ENCODE results near the gene SIVA1.

Gene SIVA1

DNA sequence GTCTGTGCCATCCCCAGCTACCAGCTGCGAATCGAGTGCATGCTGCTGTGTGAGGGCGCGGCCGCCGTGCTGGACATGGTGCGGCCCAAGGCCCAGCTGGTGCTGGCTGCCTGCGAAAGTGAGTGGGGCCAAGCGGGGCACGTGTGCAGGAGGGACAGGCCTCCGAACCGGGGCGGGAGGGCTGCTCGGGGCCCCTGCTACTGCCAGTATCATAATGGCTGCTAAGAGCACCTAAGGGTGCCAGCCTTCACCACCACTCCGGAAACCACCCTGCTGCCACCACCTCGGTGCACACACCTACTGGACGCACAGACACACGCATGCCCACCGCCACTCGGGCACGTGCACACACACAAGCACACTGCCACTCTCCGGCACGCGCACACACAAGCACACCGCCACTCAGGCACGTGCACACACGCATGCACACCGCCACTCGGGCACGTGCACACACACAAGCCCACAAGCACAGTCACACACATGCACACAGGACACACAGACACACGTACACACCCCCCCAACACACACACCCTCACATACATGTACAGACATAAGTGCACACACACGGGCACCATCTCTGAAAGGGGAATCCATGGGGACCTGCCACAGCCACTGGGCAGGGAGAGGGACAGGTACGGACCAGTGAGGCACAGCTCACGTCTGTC lies 42.7 kb upstream of the SIVA1 start (continued):
- TF ChIP-seq, protein P1, sequence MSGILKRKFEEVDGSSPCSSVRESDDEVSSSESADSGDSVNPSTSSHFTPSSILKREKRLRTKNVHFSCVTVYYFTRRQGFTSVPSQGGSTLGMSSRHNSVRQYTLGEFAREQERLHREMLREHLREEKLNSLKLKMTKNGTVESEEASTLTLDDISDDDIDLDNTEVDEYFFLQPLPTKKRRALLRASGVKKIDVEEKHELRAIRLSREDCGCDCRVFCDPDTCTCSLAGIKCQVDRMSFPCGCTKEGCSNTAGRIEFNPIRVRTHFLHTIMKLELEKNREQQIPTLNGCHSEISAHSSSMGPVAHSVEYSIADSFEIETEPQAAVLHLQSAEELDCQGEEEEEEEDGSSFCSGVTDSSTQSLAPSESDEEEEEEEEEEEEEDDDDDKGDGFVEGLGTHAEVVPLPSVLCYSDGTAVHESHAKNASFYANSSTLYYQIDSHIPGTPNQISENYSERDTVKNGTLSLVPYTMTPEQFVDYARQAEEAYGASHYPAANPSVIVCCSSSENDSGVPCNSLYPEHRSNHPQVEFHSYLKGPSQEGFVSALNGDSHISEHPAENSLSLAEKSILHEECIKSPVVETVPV (CRISPR knock-in tag; IDR thresholded peaks at IDR 0.05): no peak
- TF ChIP-seq ZNF8 (CRISPR knock-in tag; IDR thresholded peaks at IDR 0.05): no peak

DNA sequence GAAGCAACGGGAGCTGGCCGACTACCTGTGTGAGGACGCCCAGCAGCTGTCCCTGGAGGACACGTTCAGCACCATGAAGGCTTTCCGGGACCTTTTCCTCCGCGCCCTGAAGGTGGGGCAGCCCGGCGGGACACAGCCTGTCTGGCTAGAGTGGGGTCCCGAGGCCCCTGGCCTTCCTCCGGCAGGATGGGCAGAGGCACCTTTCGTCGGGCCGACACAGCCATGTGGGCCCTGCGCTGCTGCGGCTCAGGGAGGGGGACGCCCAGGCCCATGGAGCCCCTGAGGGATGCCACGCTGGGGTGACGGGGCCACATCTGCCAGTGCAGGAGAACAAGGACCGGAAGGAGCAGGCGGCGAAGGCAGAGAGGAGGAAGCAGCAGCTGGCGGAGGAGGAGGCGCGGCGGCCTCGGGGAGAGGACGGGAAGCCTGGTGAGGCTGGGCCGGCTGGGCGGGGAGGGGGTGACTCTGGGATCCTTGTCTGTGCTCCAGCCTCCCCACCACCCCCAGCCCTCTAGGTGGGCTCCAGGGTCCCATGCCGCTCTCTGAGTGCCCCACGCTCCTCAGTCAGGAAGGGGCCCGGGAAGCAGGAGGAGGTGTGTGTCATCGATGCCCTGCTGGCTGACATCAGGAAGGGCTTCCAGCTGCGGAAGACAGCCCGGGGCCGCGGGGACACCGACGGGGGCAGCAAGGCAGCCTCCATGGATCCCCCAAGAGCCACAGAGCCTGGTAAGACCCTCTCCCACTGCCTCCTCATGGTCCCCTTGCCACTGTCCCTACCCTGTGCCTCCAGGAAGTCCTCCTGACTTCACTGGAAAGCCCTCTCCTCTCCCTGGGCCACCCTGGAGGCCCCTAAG lies 39.8 kb upstream of the SIVA1 start:
- no peak for ATAC-seq

DNA sequence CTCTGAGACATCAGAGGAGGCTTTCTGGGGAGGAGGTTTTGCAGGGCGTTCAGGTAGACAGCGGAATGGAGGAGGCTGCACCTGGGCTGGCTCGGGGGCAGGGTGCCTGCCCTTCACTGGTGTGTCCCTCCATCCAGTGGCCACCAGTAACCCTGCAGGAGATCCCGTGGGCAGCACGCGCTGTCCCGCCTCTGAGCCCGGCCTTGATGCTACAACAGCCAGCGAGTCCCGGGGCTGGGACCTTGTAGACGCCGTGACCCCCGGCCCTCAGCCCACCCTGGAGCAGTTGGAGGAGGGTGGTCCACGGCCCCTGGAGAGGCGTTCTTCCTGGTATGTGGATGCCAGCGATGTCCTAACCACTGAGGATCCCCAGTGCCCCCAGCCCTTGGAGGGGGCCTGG lies 38.9 kb upstream of the SIVA1 start:
- ATAC-seq: no peak
- TF ChIP-seq ZFP30 (CRISPR knock-in tag; IDR thresholded peaks at IDR 0.05): no peak
- TF ChIP-seq ESRRG (CRISPR knock-in tag; IDR thresholded peaks at IDR 0.05): no peak
- TF ChIP-seq, protein P2, sequence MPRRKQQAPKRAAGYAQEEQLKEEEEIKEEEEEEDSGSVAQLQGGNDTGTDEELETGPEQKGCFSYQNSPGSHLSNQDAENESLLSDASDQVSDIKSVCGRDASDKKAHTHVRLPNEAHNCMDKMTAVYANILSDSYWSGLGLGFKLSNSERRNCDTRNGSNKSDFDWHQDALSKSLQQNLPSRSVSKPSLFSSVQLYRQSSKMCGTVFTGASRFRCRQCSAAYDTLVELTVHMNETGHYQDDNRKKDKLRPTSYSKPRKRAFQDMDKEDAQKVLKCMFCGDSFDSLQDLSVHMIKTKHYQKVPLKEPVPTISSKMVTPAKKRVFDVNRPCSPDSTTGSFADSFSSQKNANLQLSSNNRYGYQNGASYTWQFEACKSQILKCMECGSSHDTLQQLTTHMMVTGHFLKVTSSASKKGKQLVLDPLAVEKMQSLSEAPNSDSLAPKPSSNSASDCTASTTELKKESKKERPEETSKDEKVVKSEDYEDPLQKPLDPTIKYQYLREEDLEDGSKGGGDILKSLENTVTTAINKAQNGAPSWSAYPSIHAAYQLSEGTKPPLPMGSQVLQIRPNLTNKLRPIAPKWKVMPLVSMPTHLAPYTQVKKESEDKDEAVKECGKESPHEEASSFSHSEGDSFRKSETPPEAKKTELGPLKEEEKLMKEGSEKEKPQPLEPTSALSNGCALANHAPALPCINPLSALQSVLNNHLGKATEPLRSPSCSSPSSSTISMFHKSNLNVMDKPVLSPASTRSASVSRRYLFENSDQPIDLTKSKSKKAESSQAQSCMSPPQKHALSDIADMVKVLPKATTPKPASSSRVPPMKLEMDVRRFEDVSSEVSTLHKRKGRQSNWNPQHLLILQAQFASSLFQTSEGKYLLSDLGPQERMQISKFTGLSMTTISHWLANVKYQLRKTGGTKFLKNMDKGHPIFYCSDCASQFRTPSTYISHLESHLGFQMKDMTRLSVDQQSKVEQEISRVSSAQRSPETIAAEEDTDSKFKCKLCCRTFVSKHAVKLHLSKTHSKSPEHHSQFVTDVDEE (CRISPR knock-in tag; IDR thresholded peaks at IDR 0.05): no peak
- TF ChIP-seq ZNF8 (CRISPR knock-in tag; IDR thresholded peaks at IDR 0.05): no peak
- TF ChIP-seq BACH2 (CRISPR knock-in tag; IDR thresholded peaks at IDR 0.05; ENCODE audit: borderline replicate concordance): no peak
- TF ChIP-seq ZFP3 (CRISPR knock-in tag; IDR thresholded peaks at IDR 0.05): no peak
- no peak for TF ChIP-seq TOX (CRISPR knock-in tag; IDR thresholded peaks at IDR 0.05; ENCODE audit: borderline replicate concordance)
- no peak for TF ChIP-seq RARB (CRISPR knock-in tag; IDR thresholded peaks at IDR 0.05)
- TF ChIP-seq, protein P3, sequence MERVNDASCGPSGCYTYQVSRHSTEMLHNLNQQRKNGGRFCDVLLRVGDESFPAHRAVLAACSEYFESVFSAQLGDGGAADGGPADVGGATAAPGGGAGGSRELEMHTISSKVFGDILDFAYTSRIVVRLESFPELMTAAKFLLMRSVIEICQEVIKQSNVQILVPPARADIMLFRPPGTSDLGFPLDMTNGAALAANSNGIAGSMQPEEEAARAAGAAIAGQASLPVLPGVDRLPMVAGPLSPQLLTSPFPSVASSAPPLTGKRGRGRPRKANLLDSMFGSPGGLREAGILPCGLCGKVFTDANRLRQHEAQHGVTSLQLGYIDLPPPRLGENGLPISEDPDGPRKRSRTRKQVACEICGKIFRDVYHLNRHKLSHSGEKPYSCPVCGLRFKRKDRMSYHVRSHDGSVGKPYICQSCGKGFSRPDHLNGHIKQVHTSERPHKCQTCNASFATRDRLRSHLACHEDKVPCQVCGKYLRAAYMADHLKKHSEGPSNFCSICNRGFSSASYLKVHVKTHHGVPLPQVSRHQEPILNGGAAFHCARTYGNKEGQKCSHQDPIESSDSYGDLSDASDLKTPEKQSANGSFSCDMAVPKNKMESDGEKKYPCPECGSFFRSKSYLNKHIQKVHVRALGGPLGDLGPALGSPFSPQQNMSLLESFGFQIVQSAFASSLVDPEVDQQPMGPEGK (CRISPR knock-in tag; IDR thresholded peaks at IDR 0.05; ENCODE audit: borderline replicate concordance): no peak
- no peak for TF ChIP-seq SNAI2 (CRISPR knock-in tag; IDR thresholded peaks at IDR 0.05)

More for the DNA sequence above, 39.8 kb upstream of the SIVA1 start:
- TF ChIP-seq, protein P4, sequence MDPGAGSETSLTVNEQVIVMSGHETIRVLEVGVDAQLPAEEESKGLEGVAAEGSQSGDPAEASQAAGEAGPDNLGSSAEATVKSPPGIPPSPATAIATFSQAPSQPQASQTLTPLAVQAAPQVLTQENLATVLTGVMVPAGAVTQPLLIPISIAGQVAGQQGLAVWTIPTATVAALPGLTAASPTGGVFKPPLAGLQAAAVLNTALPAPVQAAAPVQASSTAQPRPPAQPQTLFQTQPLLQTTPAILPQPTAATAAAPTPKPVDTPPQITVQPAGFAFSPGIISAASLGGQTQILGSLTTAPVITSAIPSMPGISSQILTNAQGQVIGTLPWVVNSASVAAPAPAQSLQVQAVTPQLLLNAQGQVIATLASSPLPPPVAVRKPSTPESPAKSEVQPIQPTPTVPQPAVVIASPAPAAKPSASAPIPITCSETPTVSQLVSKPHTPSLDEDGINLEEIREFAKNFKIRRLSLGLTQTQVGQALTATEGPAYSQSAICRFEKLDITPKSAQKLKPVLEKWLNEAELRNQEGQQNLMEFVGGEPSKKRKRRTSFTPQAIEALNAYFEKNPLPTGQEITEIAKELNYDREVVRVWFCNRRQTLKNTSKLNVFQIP (CRISPR knock-in tag; IDR thresholded peaks at IDR 0.05; ENCODE audit: borderline replicate concordance, low read depth): no peak
- TF ChIP-seq ZNF565 (CRISPR knock-in tag; conservative IDR thresholded peaks at IDR 0.05; ENCODE audit: low read depth): no peak
- no peak for TF ChIP-seq BACH2 (CRISPR knock-in tag; IDR thresholded peaks at IDR 0.05; ENCODE audit: borderline replicate concordance)
- TF ChIP-seq ZFP30 (CRISPR knock-in tag; IDR thresholded peaks at IDR 0.05): no peak
- no peak for TF ChIP-seq ZNF8 (CRISPR knock-in tag; IDR thresholded peaks at IDR 0.05)
- TF ChIP-seq, protein P3 (CRISPR knock-in tag; IDR thresholded peaks at IDR 0.05; ENCODE audit: borderline replicate concordance): no peak
- TF ChIP-seq ARNTL (CRISPR knock-in tag; IDR thresholded peaks at IDR 0.05; ENCODE audit: borderline replicate concordance, low read depth): no peak
- TF ChIP-seq CSDC2 (CRISPR knock-in tag; IDR thresholded peaks at IDR 0.05): no peak
- no peak for TF ChIP-seq PPARA (CRISPR knock-in tag; IDR thresholded peaks at IDR 0.05; ENCODE audit: borderline replicate concordance)
- TF ChIP-seq, protein P2 (CRISPR knock-in tag; IDR thresholded peaks at IDR 0.05): no peak
- TF ChIP-seq TCF4 (CRISPR knock-in tag; IDR thresholded peaks at IDR 0.05; ENCODE audit: borderline replicate concordance): no peak
- TF ChIP-seq RARB (CRISPR knock-in tag; IDR thresholded peaks at IDR 0.05): no peak
- no peak for TF ChIP-seq ZFP3 (CRISPR knock-in tag; IDR thresholded peaks at IDR 0.05)
- no peak for TF ChIP-seq ISL1 (CRISPR knock-in tag; IDR thresholded peaks at IDR 0.05)
- TF ChIP-seq, protein P1 (CRISPR knock-in tag; IDR thresholded peaks at IDR 0.05): no peak
- TF ChIP-seq ZNF70 (CRISPR knock-in tag; IDR thresholded peaks at IDR 0.05): no peak
- no peak for TF ChIP-seq ESRRG (CRISPR knock-in tag; IDR thresholded peaks at IDR 0.05)
- TF ChIP-seq GLIS3 (CRISPR knock-in tag; IDR thresholded peaks at IDR 0.05): no peak

All from SK-N-SH treated with all-trans-retinoic acid at 6 μM for 48 hours (cell line).